ENCODE data around the gene PTPRM.

The PTPRM gene

DNA sequence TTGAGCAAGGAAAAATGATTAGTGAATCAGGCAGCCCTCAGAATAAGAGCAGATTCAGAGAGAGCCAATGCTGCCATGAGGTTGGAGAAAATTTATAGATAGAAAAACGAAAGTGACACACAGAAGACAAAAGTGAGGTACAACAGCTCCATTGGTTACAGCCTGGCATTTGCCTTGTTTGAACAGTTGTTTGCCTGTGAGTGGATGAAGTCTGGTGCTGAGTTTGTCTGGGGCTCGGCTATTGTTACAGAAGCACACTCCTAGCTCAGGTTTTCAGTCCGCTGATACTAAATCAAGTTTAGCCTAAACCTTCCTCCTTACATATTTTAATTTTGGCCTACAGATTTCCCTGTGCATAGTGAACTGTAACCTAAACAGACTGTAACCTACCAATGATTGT is 654.3 kb downstream of the PTPRM start:
- H3K4me3 ChIP-seq (replicated peaks in 1 of 2; ENCODE audit: low read depth in 2 of 2, low read length in 2 of 2), result no peak overlapping the region
- TF ChIP-seq, protein P1, sequence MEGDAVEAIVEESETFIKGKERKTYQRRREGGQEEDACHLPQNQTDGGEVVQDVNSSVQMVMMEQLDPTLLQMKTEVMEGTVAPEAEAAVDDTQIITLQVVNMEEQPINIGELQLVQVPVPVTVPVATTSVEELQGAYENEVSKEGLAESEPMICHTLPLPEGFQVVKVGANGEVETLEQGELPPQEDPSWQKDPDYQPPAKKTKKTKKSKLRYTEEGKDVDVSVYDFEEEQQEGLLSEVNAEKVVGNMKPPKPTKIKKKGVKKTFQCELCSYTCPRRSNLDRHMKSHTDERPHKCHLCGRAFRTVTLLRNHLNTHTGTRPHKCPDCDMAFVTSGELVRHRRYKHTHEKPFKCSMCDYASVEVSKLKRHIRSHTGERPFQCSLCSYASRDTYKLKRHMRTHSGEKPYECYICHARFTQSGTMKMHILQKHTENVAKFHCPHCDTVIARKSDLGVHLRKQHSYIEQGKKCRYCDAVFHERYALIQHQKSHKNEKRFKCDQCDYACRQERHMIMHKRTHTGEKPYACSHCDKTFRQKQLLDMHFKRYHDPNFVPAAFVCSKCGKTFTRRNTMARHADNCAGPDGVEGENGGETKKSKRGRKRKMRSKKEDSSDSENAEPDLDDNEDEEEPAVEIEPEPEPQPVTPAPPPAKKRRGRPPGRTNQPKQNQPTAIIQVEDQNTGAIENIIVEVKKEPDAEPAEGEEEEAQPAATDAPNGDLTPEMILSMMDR (IDR thresholded peaks at IDR 0.05; ENCODE audit: low read depth, low read length), result no peak
- no peak for DNase-seq (ENCODE audit: low read depth in 2 of 2)

DNA sequence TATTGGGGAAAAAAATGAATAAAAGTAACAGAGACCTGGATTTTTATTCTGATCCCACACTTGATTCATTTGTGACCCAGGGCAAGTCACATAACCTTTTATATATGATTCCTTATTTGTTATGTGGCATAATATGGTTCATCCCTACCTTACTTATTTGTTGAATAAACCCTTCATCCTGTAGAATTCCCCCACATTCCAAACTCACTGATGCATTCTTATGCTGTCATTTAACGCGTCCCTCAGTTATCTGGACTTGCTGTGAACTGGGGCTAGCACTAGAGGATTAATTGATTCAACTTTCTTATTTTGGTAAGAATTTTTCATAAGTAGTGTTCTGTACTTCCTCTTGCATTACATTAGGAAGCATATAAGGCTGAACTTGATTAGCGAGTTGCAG is 657.5 kb downstream of the PTPRM start:
- no peak overlapping the region for H3K4me3 ChIP-seq (replicated peaks in 1 of 2; ENCODE audit: low read depth in 2 of 2, low read length in 2 of 2)
- TF ChIP-seq, protein P1 (IDR thresholded peaks at IDR 0.05; ENCODE audit: low read depth, low read length), result no peak
- DNase-seq (ENCODE audit: low read depth in 2 of 2), result peak in 1 of 2 donors; percentile 30

DNA sequence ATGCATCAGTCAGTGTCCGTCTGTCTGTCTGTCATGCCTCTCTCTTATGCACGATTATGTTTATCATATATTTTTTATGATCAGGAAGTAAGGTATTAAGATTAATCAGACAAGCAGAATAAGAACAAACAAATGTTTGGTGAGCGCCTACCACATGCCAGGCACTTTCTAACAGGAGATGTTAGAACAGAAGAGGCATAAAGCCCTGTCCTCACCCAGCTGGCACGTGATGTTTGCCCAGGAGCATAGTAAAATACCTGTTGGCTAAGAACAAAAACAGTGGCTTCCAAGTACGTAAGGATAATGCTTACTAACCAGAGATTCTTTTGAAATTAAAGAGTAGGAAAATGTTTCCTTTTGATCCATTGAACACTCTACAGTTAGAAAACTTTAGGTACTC is 661.9 kb downstream of the PTPRM start:
- H3K4me3 ChIP-seq (replicated peaks in 1 of 2; ENCODE audit: low read depth in 2 of 2, low read length in 2 of 2), result no peak overlapping the region
- no peak for DNase-seq (ENCODE audit: low read depth in 2 of 2)
- TF ChIP-seq, protein P1 (IDR thresholded peaks at IDR 0.05; ENCODE audit: low read depth, low read length), result no peak

GRCh38 chr18:8229787-8230186 is 662.7 kb downstream of the PTPRM start:
- TF ChIP-seq, protein P1 (IDR thresholded peaks at IDR 0.05; ENCODE audit: low read depth, low read length), result no peak
- no peak overlapping the region for H3K4me3 ChIP-seq (replicated peaks in 1 of 2; ENCODE audit: low read depth in 2 of 2, low read length in 2 of 2)
- no peak for DNase-seq (ENCODE audit: low read depth in 2 of 2)

GRCh38 chr18:8231316-8231715 is 664.2 kb downstream of the PTPRM start:
- DNase-seq (ENCODE audit: low read depth in 2 of 2), result peak; percentile 38 to 44
- H3K4me3 ChIP-seq (replicated peaks in 1 of 2; ENCODE audit: low read depth in 2 of 2, low read length in 2 of 2), result no peak overlapping the region
- TF ChIP-seq, protein P1 (IDR thresholded peaks at IDR 0.05; ENCODE audit: low read depth, low read length), result no peak

DNA sequence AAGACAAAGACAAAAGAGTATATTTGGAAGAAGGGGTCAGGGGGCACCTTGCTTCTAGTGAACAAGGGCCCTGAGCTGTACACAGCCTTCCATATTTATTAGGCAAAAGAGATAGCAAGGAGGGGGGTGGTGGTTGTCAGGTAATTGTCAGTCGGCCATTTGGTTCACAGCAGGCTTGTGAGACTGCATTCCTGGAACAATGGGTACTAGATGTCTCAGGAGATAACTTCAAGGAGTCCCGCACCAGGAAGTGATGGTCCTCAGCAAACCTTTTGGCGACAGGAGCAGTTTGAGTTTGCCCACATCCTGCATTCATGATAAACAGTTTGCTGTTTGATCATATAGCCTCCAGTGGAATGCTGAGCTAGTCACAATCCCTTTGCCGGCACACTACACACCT is 665.7 kb downstream of the PTPRM start:
- DNase-seq (ENCODE audit: low read depth in 2 of 2), result no peak
- TF ChIP-seq, protein P1 (IDR thresholded peaks at IDR 0.05; ENCODE audit: low read depth, low read length), result no peak
- no peak overlapping the region for H3K4me3 ChIP-seq (replicated peaks in 1 of 2; ENCODE audit: low read depth in 2 of 2, low read length in 2 of 2)

GRCh38 chr18:8235894-8236293 is 668.8 kb downstream of the PTPRM start:
- H3K4me3 ChIP-seq (replicated peaks in 1 of 2; ENCODE audit: low read depth in 2 of 2, low read length in 2 of 2), result no peak overlapping the region
- TF ChIP-seq, protein P1 (IDR thresholded peaks at IDR 0.05; ENCODE audit: low read depth, low read length), result no peak

More at GRCh38 chr18:8235894-8236293, 668.8 kb downstream of the PTPRM start:
- DNase-seq (ENCODE audit: low read depth in 2 of 2), result no peak
